ENCODE measurements around the gene DDTL. TPM values are rescaled to one million over a fixed set of nuclear protein-coding genes. Genes with fewer than 3 reads are reported as not detected.
A peak's percentile ranks its signal among the peaks of the same experiment; 100 is the strongest.
"Not testable (repeated sequence)": the region's sequence is repeated elsewhere in the genome, so short reads cannot be mapped to it uniquely, and the experiment has no call there.

The DDTL gene
- total RNA-seq, 4 donors from 2014 or later, result 0.26 to 3.4 (median 0.48) TPM; not detected in 1

DNA sequence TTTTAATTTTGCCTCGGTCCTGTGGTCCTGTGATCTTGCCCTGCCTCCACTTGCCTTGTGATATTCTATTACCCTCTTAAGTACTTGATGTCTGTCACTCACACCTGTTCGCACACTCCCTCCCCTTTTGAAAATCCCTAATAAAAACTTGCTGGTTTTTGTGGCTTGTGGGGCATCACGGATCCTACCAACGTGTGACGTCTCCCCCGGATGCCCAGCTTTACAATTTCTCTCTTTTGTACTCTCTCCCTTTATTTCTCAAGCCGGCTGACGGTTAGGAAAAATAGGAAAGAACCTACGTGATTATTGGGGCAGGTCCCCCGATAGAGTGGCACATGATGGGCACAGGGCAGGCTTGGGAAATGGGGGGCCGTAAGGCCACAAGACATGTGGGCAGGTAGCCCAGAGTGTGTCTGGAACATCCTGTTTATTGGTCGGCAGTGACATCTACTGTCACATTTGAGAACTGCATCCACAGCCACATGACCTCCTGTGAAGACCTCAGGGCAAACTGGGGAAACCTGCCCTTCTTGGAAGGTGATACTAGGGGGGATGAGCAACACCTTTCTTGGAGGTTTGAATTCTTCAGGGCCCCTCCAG lies 10.3 kb upstream of the DDTL start:
- H3K36me3 ChIP-seq; H3K4me1 ChIP-seq; H3K9me3 ChIP-seq; intact Hi-C loops (cut with DNase I; ENCODE audit: low total_unique reads); H3K4me3 ChIP-seq; H3K27ac ChIP-seq; H3K27me3 ChIP-seq: not testable (repeated sequence)
- TF ChIP-seq CTCF (IDR thresholded peaks at IDR 0.05), result peak; percentile 76 to 96 (median 88)
- DNase-seq, result peak; percentile 76 to 84

DNA sequence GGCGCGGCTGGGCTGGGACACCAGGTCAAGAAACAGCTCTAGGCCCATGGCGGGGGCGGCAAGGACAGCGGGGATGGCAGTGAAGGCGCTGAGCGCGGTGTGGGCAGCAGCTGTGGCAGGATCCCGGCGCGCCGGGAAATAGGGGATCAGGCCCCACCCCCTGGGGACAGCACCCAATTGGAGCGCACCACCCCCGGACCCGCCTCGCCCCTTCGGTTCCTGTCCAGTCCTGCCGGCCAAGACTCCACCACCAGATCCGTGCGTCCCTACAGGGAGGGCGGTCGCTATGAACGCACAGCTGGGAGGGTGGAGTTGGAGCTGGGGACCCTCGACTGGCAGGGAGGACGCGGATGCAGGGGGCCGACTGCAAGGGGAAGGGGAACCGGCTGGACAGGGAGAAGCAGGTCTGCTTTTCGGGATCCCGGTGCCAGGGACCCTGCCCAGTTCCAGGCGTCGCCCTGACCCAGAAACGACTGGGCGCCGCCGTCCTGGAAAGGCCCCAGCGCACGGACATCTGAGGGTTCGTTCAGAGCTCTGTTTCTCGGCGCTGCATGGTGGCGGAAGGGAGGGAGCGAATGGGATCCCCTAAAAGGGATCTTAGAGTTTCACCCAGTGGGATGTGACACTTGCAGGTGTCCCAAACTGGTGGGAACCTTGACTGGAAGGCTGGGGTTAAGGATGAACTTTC lies 5.5 kb upstream of the DDTL start, which contains the start of gene GSTT2B:
Gene GSTT2B, minus strand, starts transcription at position 112 of the 688 bp plus-strand sequence. Its CDS starts 64 bp downstream, at position 48.
- H3K4me1 ChIP-seq; H3K9me3 ChIP-seq; H3K27me3 ChIP-seq; DNase-seq; H3K36me3 ChIP-seq; H3K4me3 ChIP-seq; H3K27ac ChIP-seq; intact Hi-C loops (cut with DNase I; ENCODE audit: low total_unique reads): not testable (repeated sequence)

DNA sequence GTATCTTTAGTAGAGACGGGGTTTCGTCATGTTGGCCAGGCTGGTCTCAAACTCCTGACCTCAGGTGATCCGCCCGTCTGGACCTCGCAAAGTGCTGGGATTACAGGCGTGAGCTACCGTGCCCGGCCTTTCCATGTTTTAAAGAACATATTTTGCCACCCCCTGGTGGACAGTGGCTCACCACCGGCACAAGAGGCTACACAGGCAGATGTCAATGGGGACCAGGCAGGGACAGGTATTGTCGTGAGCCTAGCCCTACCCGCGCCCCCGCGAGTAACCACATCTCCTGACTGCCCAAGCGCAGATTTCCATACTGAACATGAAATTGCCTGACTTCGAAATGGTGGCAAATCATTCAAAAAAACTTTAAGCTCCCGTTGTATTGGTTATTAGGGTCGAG lies 594 bp upstream of the DDTL start:
- H3K27me3 ChIP-seq; H3K27ac ChIP-seq; intact Hi-C loops (cut with DNase I; ENCODE audit: low total_unique reads); H3K4me3 ChIP-seq; DNase-seq; H3K9me3 ChIP-seq; H3K4me1 ChIP-seq; H3K36me3 ChIP-seq: not testable (repeated sequence)

DNA sequence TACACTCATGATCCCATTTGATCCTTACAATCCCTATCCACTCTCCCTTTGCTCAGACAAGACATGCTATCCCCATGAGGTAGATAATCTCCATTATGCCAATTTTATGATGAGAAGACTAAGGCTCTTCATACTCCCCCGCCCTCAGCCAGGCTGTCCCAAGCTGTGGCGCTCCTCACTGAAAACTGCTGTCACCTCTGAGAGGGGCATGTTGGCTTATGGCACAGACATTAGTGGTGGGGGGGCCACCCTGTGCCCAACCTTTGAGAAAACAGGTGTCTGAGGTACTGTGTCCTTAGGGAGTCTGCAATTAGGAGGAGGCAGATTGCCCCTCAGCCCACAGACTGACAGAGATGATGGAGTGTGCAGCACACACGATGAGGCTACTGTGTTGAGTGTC lies 2.4 kb downstream of the DDTL start:
- intact Hi-C loops (cut with DNase I; ENCODE audit: low total_unique reads), result no loop called here
- no peak for TF ChIP-seq CTCF (IDR thresholded peaks at IDR 0.05)
- Histone ChIP-seq H3K4me1 (no peaks in the 10 kb centered on the region), H3K27me3 (no peaks in the 10 kb centered on the region), H3K4me3 (no peak overlapping the region), H3K9me3 (no peaks in the 10 kb centered on the region), H3K27ac (no peak overlapping the region), H3K36me3 (no peaks in the 10 kb centered on the region)
- DNase-seq, result no peak

GRCh38 chr22:23970201-23970641 lies 3.5 kb downstream of the DDTL start:
- Histone ChIP-seq H3K9me3 (no peaks in the 10 kb centered on the region), H3K4me3 (no peak overlapping the region), H3K36me3 (no peaks in the 10 kb centered on the region), H3K27me3 (no peaks in the 10 kb centered on the region), H3K4me1 (no peaks in the 10 kb centered on the region), H3K27ac (no peak overlapping the region)
- no peak for TF ChIP-seq POLR2A (IDR thresholded peaks at IDR 0.05)
- TF ChIP-seq CTCF (IDR thresholded peaks at IDR 0.05), result no peak
- intact Hi-C loops (cut with DNase I; ENCODE audit: low total_unique reads), result loop anchor here (5.0 kb wide), 1 partner anchor 43 kb away; no protein-coding TSS in a partner anchor
- DNase-seq, result no peak

DNA sequence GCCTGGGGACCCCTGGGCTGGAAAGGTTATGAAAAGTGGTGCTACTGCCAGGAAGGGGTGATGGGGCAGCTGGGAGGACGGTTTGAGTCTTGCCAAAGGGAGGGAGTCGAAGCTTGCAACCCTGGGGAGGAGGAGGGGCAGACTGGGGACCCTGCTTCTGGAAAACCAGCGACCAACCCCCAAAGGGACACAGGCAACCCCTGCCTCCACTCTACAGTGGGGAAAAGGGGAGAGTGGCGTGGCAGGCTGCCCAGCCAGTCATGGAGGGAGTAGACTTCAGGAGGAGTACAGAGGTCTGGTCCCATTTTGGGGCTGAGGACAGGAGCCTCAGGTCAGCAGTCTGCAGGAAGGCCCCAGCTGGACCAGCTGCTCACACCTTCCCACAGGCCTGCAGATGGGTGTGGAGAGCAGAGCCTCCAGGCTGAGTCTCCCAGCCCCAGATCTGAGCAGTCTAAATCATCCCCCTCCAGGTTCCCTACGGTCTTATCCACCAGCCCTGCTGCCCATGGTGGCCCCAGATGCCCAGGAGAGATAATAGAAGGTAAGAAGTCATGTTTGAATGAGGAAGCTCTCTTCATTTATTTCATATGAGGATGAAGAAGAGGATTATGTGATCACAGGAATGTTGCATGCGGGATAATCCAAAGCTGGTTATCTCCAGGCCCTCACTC lies 4.3 kb downstream of the DDTL start:
- no peaks in the 10 kb centered on the region for H3K27me3 ChIP-seq
- intact Hi-C loops (cut with DNase I; ENCODE audit: low total_unique reads), result loop anchor here (5.0 kb wide), 1 partner anchor 44 kb away; no protein-coding TSS in a partner anchor
- H3K27ac ChIP-seq, result no peak overlapping the region

DNA sequence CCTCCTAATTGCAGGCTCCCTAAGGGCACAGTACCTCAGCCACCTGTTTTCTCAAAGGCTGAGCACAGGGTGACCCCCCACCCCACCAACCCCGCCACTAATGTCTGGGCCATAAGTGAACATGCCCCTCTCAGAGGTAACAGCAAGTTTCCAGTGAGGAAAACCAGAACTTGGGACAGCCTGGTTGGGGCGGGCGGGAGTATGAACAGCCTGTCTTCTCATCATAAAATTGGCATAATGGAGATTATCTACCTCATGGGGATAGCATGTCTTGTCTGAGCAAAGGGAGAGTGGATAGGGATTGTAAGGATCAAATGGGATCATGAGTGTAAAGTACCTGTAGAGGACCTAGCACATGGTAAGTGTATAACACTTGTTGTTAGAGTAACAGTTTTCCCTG lies 5.2 kb downstream of the DDTL start:
- H3K9me3 ChIP-seq, H3K27me3 ChIP-seq, H3K4me1 ChIP-seq, H3K4me3 ChIP-seq, H3K27ac ChIP-seq, DNase-seq, H3K36me3 ChIP-seq: not testable (repeated sequence)
- intact Hi-C loops (cut with DNase I; ENCODE audit: low total_unique reads), result loop anchor here (5.0 kb wide), 1 partner anchor 45 kb away; no protein-coding TSS in a partner anchor

More for the DNA sequence above, 4.3 kb downstream of the DDTL start:
- no peak for TF ChIP-seq POLR2A (IDR thresholded peaks at IDR 0.05)
- no peak for TF ChIP-seq CTCF (IDR thresholded peaks at IDR 0.05)
- Histone ChIP-seq H3K9me3 (no peaks in the 10 kb centered on the region), H3K4me1 (no peaks in the 10 kb centered on the region), H3K4me3 (no peak overlapping the region), H3K36me3 (no peaks in the 10 kb centered on the region)
- no peak for DNase-seq

DNA sequence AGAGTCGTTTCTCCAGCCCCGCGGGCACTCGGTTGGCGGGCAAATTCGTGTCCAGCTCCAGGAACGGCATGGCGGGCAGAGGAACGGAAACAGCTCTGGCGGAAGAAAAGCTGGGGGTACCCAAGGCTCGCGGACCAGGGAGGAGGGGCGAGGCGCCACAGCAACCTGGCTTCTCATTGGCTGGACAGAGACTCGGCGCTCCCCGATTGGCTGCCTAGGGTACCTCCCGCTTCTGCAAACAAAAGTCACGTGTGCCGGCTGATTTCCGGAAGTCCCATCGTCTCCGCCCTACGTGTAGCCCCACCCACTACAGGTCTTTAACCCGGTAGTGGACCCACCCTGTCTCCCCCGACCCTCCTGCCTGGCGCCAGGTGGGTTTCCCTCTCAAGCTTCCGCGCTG lies 7.7 kb downstream of the DDTL start, which contains the start of gene DDT:
Gene DDT, minus strand, starts transcription at position 97 of the 400 bp plus-strand sequence. Its CDS starts 27 bp downstream, at position 70.
- not testable (repeated sequence) for H3K27ac ChIP-seq, H3K9me3 ChIP-seq, H3K36me3 ChIP-seq, H3K4me1 ChIP-seq, H3K4me3 ChIP-seq, DNase-seq, H3K27me3 ChIP-seq
- intact Hi-C loops (cut with DNase I; ENCODE audit: low total_unique reads), result loop anchor here (5.0 kb wide), 1 partner anchor 47 kb away; no protein-coding TSS in a partner anchor
